ENCODE measurements around the gene FOXRED2.

FOXRED2 gene

GRCh38 chr22:36512991-36513390 is 6.2 kb upstream of the FOXRED2 start:
- no peak for FAIRE-seq

- no peak for FAIRE-seq
These were observed 5.5 kb upstream of the FOXRED2 start for GRCh38 chr22:36512333-36512732.

- FAIRE-seq: peak; percentile 47
These were observed 4.4 kb upstream of the FOXRED2 start for GRCh38 chr22:36510966-36511881.

GRCh38 chr22:36510384-36510783 is 3.5 kb upstream of the FOXRED2 start:
- no peak for FAIRE-seq

GRCh38 chr22:36507518-36508010 is 724 bp upstream of the FOXRED2 start:
- FAIRE-seq: no peak

- FAIRE-seq: no peak
These were observed 723 bp downstream of the FOXRED2 start for GRCh38 chr22:36505998-36506635.

- no peak for FAIRE-seq
These were observed 8.8 kb downstream of the FOXRED2 start for GRCh38 chr22:36497910-36498665.

GRCh38 chr22:36493690-36494110 is 13.1 kb downstream of the FOXRED2 start:
- no peak for FAIRE-seq

- no peak for FAIRE-seq
These were observed 14.7 kb downstream of the FOXRED2 start for GRCh38 chr22:36492109-36492508.

GRCh38 chr22:36491155-36491554 is 15.7 kb downstream of the FOXRED2 start:
- no peak for FAIRE-seq

- FAIRE-seq: no peak
These were observed 20.0 kb downstream of the FOXRED2 start for GRCh38 chr22:36486619-36487384.

- FAIRE-seq: peak; percentile 43
These were observed 25.3 kb downstream of the FOXRED2 start, which contains the start of gene TXN2 for GRCh38 chr22:36481393-36482168. Gene TXN2, minus strand, starts transcription at chr22:36481640. Its CDS starts 803 bp downstream, at chr22:36480837.

- no peak for FAIRE-seq
These were observed 25.9 kb downstream of the FOXRED2 start for GRCh38 chr22:36480941-36481392.

GRCh38 chr22:36478966-36479365 is 27.9 kb downstream of the FOXRED2 start:
- no peak for FAIRE-seq

- FAIRE-seq: no peak
These were observed 31.5 kb downstream of the FOXRED2 start for GRCh38 chr22:36475341-36475740.

GRCh38 chr22:36472689-36473088 is 34.2 kb downstream of the FOXRED2 start:
- no peak for FAIRE-seq

- FAIRE-seq: no peak
These were observed 35.5 kb downstream of the FOXRED2 start for GRCh38 chr22:36471341-36471821.

GRCh38 chr22:36470994-36471331 is 35.9 kb downstream of the FOXRED2 start:
- FAIRE-seq: no peak

GRCh38 chr22:36470162-36470993 is 36.5 kb downstream of the FOXRED2 start:
- FAIRE-seq: no peak

GRCh38 chr22:36469094-36469710 is 37.6 kb downstream of the FOXRED2 start:
- no peak for FAIRE-seq

All from TTC549 (cell line).